ENCODE data around the gene AGAP1.

DNA sequence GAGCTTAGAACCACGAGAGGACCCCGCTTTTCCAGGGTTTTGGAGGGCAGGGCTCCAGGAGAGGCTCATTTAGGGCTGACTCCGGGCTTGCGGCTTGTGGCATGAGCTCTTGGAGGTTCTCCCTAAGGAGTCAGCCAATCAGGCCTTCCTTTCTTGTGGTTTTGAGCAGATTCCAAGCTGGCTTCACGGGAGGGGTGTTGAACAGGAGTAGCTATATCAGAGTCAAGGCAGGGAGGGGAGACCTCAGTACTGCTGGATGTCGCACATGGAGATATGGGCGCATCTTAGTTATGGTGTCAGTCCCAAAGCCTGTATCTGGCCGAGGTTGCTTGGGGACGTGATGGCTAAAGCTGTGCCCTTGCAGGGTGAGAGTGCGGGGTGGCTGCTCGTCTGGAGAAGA is 98.6 kb downstream of the AGAP1 start:
- TF ChIP-seq, protein P1, sequence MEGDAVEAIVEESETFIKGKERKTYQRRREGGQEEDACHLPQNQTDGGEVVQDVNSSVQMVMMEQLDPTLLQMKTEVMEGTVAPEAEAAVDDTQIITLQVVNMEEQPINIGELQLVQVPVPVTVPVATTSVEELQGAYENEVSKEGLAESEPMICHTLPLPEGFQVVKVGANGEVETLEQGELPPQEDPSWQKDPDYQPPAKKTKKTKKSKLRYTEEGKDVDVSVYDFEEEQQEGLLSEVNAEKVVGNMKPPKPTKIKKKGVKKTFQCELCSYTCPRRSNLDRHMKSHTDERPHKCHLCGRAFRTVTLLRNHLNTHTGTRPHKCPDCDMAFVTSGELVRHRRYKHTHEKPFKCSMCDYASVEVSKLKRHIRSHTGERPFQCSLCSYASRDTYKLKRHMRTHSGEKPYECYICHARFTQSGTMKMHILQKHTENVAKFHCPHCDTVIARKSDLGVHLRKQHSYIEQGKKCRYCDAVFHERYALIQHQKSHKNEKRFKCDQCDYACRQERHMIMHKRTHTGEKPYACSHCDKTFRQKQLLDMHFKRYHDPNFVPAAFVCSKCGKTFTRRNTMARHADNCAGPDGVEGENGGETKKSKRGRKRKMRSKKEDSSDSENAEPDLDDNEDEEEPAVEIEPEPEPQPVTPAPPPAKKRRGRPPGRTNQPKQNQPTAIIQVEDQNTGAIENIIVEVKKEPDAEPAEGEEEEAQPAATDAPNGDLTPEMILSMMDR (IDR thresholded peaks at IDR 0.05) = no peak
- no peak for TF ChIP-seq POLR2AphosphoS5 (IDR thresholded peaks at IDR 0.05; ENCODE audit: insufficient read depth in 1 of 2, low read depth in 1 of 2)

All from vagina (tissue), 2 donors.